ENCODE results near the gene IRF1.

GRCh38 chr5:132498686-132499271 lies 8.2 kb upstream of the IRF1 start:
- TF ChIP-seq CTCF (IDR thresholded peaks at IDR 0.05 in 4 of 5, conservative IDR thresholded peaks at IDR 0.05 in 1 of 5) (no peak), POLR2A (IDR thresholded peaks at IDR 0.05) (no peak)

All from gastrocnemius medialis (tissue), 4 donors.